Measurements from ENCODE around the gene AHDC1. TPM values are rescaled to one million over a fixed set of nuclear protein-coding genes. Genes with fewer than 3 reads are reported as not detected.

The AHDC1 gene
- total and polyA plus RNA-seq, 2 donors: 4.2 to 22.6 TPM

GRCh38 chr1:27583479-27583878 lies 20.5 kb downstream of the AHDC1 start:
- Histone ChIP-seq H3K4me1 (ENCODE audit: control insufficient read depth in 2 of 2, insufficient read depth in 2 of 2, low read length in 2 of 2) (peaks cover 2 to 23% of the 10 kb centered on the region in 2 donors), H3K9me3 (ENCODE audit: control insufficient read depth in 2 of 2, insufficient read depth in 1 of 2, low read length in 1 of 2) (no peaks in the 10 kb centered on the region), H3K4me3 (ENCODE audit: low read length in 2 of 2) (no peak overlapping the region), H3K27ac (ENCODE audit: low read depth in 1 of 2, low read length in 1 of 2) (no peak overlapping the region), H3K36me3 (ENCODE audit: control insufficient read depth in 2 of 2, insufficient read depth in 2 of 2, low read length in 1 of 2) (peaks cover 18% of the 10 kb centered on the region in 2 donors), H3K27me3 (ENCODE audit: control insufficient read depth in 2 of 2, insufficient read depth in 1 of 2, low read length in 1 of 2) (no peaks in the 10 kb centered on the region)
- DNase-seq (ENCODE audit: low read depth in 6 of 9, low spot score in 9 of 9): no peak
- 95% methylated on average over 3 of the region's 3 CpGs for WGBS

GRCh38 chr1:27581823-27582243 lies 22.1 kb downstream of the AHDC1 start:
- 98% methylated on average over 6 of the region's 6 CpGs for WGBS
- peaks cover 12 to 36% of the 10 kb centered on the region in 2 donors for H3K4me1 ChIP-seq (ENCODE audit: control insufficient read depth in 2 of 2, insufficient read depth in 2 of 2, low read length in 2 of 2)
- H3K36me3 ChIP-seq (ENCODE audit: control insufficient read depth in 2 of 2, insufficient read depth in 2 of 2, low read length in 1 of 2): peaks cover 8 to 10% of the 10 kb centered on the region in 2 donors
- no peak overlapping the region for H3K4me3 ChIP-seq (ENCODE audit: low read length in 2 of 2)
- DNase-seq (ENCODE audit: low read depth in 6 of 9, low spot score in 9 of 9): no peak
- H3K27ac ChIP-seq (ENCODE audit: low read depth in 1 of 2, low read length in 1 of 2): no peak overlapping the region
- no peaks in the 10 kb centered on the region for H3K9me3 ChIP-seq (ENCODE audit: control insufficient read depth in 2 of 2, insufficient read depth in 1 of 2, low read length in 1 of 2)
- no peaks in the 10 kb centered on the region for H3K27me3 ChIP-seq (ENCODE audit: control insufficient read depth in 2 of 2, insufficient read depth in 1 of 2, low read length in 1 of 2)

GRCh38 chr1:27577504-27578188 lies 26.3 kb downstream of the AHDC1 start:
- 10% methylated on average over 4 of the region's 4 CpGs for WGBS
- H3K4me1 ChIP-seq (ENCODE audit: control insufficient read depth in 2 of 2, insufficient read depth in 2 of 2, low read length in 2 of 2): peaks cover 42 to 63% of the 10 kb centered on the region in 2 donors
- peaks cover 0 to 1% of the 10 kb centered on the region in 2 donors for H3K36me3 ChIP-seq (ENCODE audit: control insufficient read depth in 2 of 2, insufficient read depth in 2 of 2, low read length in 1 of 2)
- H3K9me3 ChIP-seq (ENCODE audit: control insufficient read depth in 2 of 2, insufficient read depth in 1 of 2, low read length in 1 of 2): no peaks in the 10 kb centered on the region
- H3K27me3 ChIP-seq (ENCODE audit: control insufficient read depth in 2 of 2, insufficient read depth in 1 of 2, low read length in 1 of 2): peaks cover 0 to 6% of the 10 kb centered on the region in 2 donors
- no peak overlapping the region for H3K4me3 ChIP-seq (ENCODE audit: low read length in 2 of 2)
- H3K27ac ChIP-seq (ENCODE audit: low read depth in 1 of 2, low read length in 1 of 2): peak overlapping the region in 1 of 2 donors; percentile 83
- DNase-seq (ENCODE audit: low read depth in 6 of 9, low spot score in 9 of 9): peak in 2 of 9 donors; percentile 55 to 70

GRCh38 chr1:27576806-27577227 lies 27.1 kb downstream of the AHDC1 start:
- H3K36me3 ChIP-seq (ENCODE audit: control insufficient read depth in 2 of 2, insufficient read depth in 2 of 2, low read length in 1 of 2): no peaks in the 10 kb centered on the region
- no peaks in the 10 kb centered on the region for H3K9me3 ChIP-seq (ENCODE audit: control insufficient read depth in 2 of 2, insufficient read depth in 1 of 2, low read length in 1 of 2)
- no peak overlapping the region for H3K4me3 ChIP-seq (ENCODE audit: low read length in 2 of 2)
- no peak for DNase-seq (ENCODE audit: low read depth in 6 of 9, low spot score in 9 of 9)
- H3K27ac ChIP-seq (ENCODE audit: low read depth in 1 of 2, low read length in 1 of 2): peak overlapping the region; percentile 20 to 58
- peaks cover 50 to 72% of the 10 kb centered on the region in 2 donors for H3K4me1 ChIP-seq (ENCODE audit: control insufficient read depth in 2 of 2, insufficient read depth in 2 of 2, low read length in 2 of 2)
- H3K27me3 ChIP-seq (ENCODE audit: control insufficient read depth in 2 of 2, insufficient read depth in 1 of 2, low read length in 1 of 2): peaks cover 0 to 6% of the 10 kb centered on the region in 2 donors
- 71% methylated on average over 7 of the region's 7 CpGs for WGBS

- Histone ChIP-seq H3K36me3 (ENCODE audit: control insufficient read depth in 2 of 2, insufficient read depth in 2 of 2, low read length in 1 of 2) (no peaks in the 10 kb centered on the region), H3K9me3 (ENCODE audit: control insufficient read depth in 2 of 2, insufficient read depth in 1 of 2, low read length in 1 of 2) (no peaks in the 10 kb centered on the region), H3K4me3 (ENCODE audit: low read length in 2 of 2) (peak overlapping the region; percentile 14 to 47), H3K27me3 (ENCODE audit: control insufficient read depth in 2 of 2, insufficient read depth in 1 of 2, low read length in 1 of 2) (peaks cover 0 to 6% of the 10 kb centered on the region in 2 donors), H3K4me1 (ENCODE audit: control insufficient read depth in 2 of 2, insufficient read depth in 2 of 2, low read length in 2 of 2) (peaks cover 54 to 81% of the 10 kb centered on the region in 2 donors), H3K27ac (ENCODE audit: low read depth in 1 of 2, low read length in 1 of 2) (peak overlapping the region in 1 of 2 donors; percentile 15)
- 19% methylated on average over 44 of the region's 44 CpGs for WGBS
- peak in 1 of 9 donors; percentile 29 for DNase-seq (ENCODE audit: low read depth in 6 of 9, low spot score in 9 of 9)
Observed at GRCh38 chr1:27575840-27576331, 28.1 kb downstream of the AHDC1 start.

GRCh38 chr1:27574871-27575831 lies 28.8 kb downstream of the AHDC1 start:
- Histone ChIP-seq H3K27ac (ENCODE audit: low read depth in 1 of 2, low read length in 1 of 2) (peak overlapping the region; percentile 63 to 72), H3K27me3 (ENCODE audit: control insufficient read depth in 2 of 2, insufficient read depth in 1 of 2, low read length in 1 of 2) (peaks cover 0 to 6% of the 10 kb centered on the region in 2 donors), H3K9me3 (ENCODE audit: control insufficient read depth in 2 of 2, insufficient read depth in 1 of 2, low read length in 1 of 2) (no peaks in the 10 kb centered on the region), H3K4me1 (ENCODE audit: control insufficient read depth in 2 of 2, insufficient read depth in 2 of 2, low read length in 2 of 2) (peaks cover 54 to 88% of the 10 kb centered on the region in 2 donors), H3K36me3 (ENCODE audit: control insufficient read depth in 2 of 2, insufficient read depth in 2 of 2, low read length in 1 of 2) (no peaks in the 10 kb centered on the region), H3K4me3 (ENCODE audit: low read length in 2 of 2) (peak overlapping the region; percentile 21 to 47)
- peak in 1 of 9 donors; percentile 56 for DNase-seq (ENCODE audit: low read depth in 6 of 9, low spot score in 9 of 9)
- 24% methylated on average over 83 of the region's 83 CpGs for WGBS

- Histone ChIP-seq H3K4me3 (ENCODE audit: low read length in 2 of 2) (no peak overlapping the region), H3K27me3 (ENCODE audit: control insufficient read depth in 2 of 2, insufficient read depth in 1 of 2, low read length in 1 of 2) (peaks cover 0 to 6% of the 10 kb centered on the region in 2 donors), H3K4me1 (ENCODE audit: control insufficient read depth in 2 of 2, insufficient read depth in 2 of 2, low read length in 2 of 2) (peaks cover 52 to 93% of the 10 kb centered on the region in 2 donors), H3K27ac (ENCODE audit: low read depth in 1 of 2, low read length in 1 of 2) (peak overlapping the region in 1 of 2 donors; percentile 63), H3K36me3 (ENCODE audit: control insufficient read depth in 2 of 2, insufficient read depth in 2 of 2, low read length in 1 of 2) (no peaks in the 10 kb centered on the region), H3K9me3 (ENCODE audit: control insufficient read depth in 2 of 2, insufficient read depth in 1 of 2, low read length in 1 of 2) (no peaks in the 10 kb centered on the region)
- DNase-seq (ENCODE audit: low read depth in 6 of 9, low spot score in 9 of 9): no peak
- 95% methylated on average over 8 of the region's 8 CpGs for WGBS
Observed at GRCh38 chr1:27574001-27574781, 29.8 kb downstream of the AHDC1 start.

- DNase-seq (ENCODE audit: low read depth in 6 of 9, low spot score in 9 of 9): no peak
- Histone ChIP-seq H3K36me3 (ENCODE audit: control insufficient read depth in 2 of 2, insufficient read depth in 2 of 2, low read length in 1 of 2) (peaks cover 0 to 2% of the 10 kb centered on the region in 2 donors), H3K4me3 (ENCODE audit: low read length in 2 of 2) (no peak overlapping the region), H3K27me3 (ENCODE audit: control insufficient read depth in 2 of 2, insufficient read depth in 1 of 2, low read length in 1 of 2) (peaks cover 0 to 6% of the 10 kb centered on the region in 2 donors), H3K4me1 (ENCODE audit: control insufficient read depth in 2 of 2, insufficient read depth in 2 of 2, low read length in 2 of 2) (peaks cover 54 to 95% of the 10 kb centered on the region in 2 donors), H3K9me3 (ENCODE audit: control insufficient read depth in 2 of 2, insufficient read depth in 1 of 2, low read length in 1 of 2) (no peaks in the 10 kb centered on the region), H3K27ac (ENCODE audit: low read depth in 1 of 2, low read length in 1 of 2) (peak overlapping the region; percentile 6 to 63)
- 86% methylated on average over 14 of the region's 14 CpGs for WGBS
Observed at GRCh38 chr1:27572679-27573426, 31.1 kb downstream of the AHDC1 start.
